HG03097 (cell line): ENCODE measurements around the gene LETMD1.
A peak's percentile ranks its signal among the peaks of the same experiment; 100 is the strongest.
"Not testable (repeated sequence)": the region's sequence is repeated elsewhere in the genome, so short reads cannot be mapped to it uniquely, and the experiment has no call there.

Experiments used
- ATAC-seq: cut with Tn5 transposase; IDR thresholded peaks from one replicate; pipeline ENCODE4 v1.9.1; 2021; ENCODE audit not compliant: unreplicated experiment, low FRiP score

Gene LETMD1

GRCh38 chr12:51075390-51075789 lies 27.3 kb downstream of the LETMD1 start:
- ATAC-seq: no peak

- no peak for ATAC-seq
These were observed 28.3 kb downstream of the LETMD1 start for GRCh38 chr12:51076236-51076930.

- ATAC-seq: no peak
These were observed 29.8 kb downstream of the LETMD1 start for GRCh38 chr12:51077930-51078329.

- not testable (repeated sequence) for ATAC-seq
These were observed 30.2 kb downstream of the LETMD1 start for GRCh38 chr12:51078346-51078745.

GRCh38 chr12:51078866-51079265 lies 30.7 kb downstream of the LETMD1 start:
- not testable (repeated sequence) for ATAC-seq

GRCh38 chr12:51080136-51080535 lies 32.0 kb downstream of the LETMD1 start:
- ATAC-seq: no peak

GRCh38 chr12:51081421-51081820 lies 33.3 kb downstream of the LETMD1 start:
- no peak for ATAC-seq

GRCh38 chr12:51082561-51083125 lies 34.5 kb downstream of the LETMD1 start:
- ATAC-seq: no peak

- ATAC-seq: peak; percentile 97
These were observed 35.2 kb downstream of the LETMD1 start, which contains the start of gene CSRNP2 for GRCh38 chr12:51083126-51083833. TSS of gene CSRNP2 (minus strand) at chr12:51083596. CDS start at chr12:51076561, 7,035 bp downstream.

- ATAC-seq: no peak
These were observed 37.6 kb downstream of the LETMD1 start for GRCh38 chr12:51085757-51086156.

- ATAC-seq: no peak
These were observed 38.8 kb downstream of the LETMD1 start for GRCh38 chr12:51086933-51087332.

- no peak for ATAC-seq
These were observed 39.7 kb downstream of the LETMD1 start for GRCh38 chr12:51087818-51088217.

- ATAC-seq: no peak
These were observed 42.6 kb downstream of the LETMD1 start for GRCh38 chr12:51090705-51091229.

- ATAC-seq: no peak
These were observed 50.5 kb downstream of the LETMD1 start for GRCh38 chr12:51098611-51099010.

GRCh38 chr12:51103977-51104376 lies 55.9 kb downstream of the LETMD1 start:
- ATAC-seq: no peak

GRCh38 chr12:51108136-51108535 lies 60.0 kb downstream of the LETMD1 start:
- no peak for ATAC-seq
